HG03439 (cell line): ENCODE data around the gene MLIP.

ENCODE experiments used
- ATAC-seq: cut with Tn5 transposase; IDR thresholded peaks from one replicate; pipeline ENCODE4 v1.9.1; 2021; ENCODE audit warnings: mild to moderate bottlenecking, moderate library complexity; ENCODE audit not compliant: unreplicated experiment

The MLIP gene

DNA sequence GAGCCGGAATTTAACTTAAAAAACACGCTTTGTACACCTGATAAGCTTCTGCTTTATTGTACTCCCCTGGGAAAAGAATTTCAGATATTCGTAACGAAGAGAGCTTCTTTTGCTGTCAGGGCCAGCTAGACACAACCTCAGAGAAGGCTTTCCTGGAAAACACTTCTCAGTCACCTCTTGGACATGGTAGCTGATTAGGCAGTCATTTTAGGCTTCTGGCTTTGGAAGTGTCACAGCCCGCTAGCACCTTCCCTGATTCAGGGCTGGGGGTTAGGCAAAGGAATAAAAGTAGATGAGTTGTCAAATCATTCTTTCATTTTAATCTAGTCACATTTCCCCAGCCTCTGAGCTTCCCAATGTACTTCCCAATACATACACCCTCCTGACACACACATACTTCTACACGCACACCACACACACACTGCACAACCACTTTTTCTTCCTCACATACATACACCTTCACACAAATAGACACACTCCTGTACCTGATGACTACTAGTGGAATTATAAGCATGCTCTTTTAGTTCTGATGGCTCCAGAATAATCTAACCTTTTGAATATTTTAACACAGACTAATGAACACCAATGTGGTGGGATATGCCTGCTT lies 162.1 kb downstream of the MLIP start:
- no peak for ATAC-seq

DNA sequence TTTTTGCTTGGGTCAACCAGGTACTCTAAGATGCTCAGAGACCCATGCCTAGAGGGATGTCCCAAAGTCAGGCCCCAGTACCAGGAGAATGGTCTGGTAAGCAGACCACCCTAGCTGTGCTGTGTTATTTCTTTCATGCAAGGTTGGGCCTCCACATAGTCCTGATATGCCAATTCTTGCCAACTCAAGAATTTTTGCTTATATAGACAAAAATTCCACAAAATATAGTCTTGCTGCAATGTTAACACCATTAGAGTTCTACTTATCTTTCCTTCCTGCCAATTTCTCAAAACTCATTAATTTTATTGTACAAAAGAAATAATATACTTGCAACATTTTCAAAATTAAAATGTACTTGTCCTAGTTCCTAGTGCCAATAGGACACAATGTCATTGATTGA lies 163.1 kb downstream of the MLIP start:
- ATAC-seq, result no peak

DNA sequence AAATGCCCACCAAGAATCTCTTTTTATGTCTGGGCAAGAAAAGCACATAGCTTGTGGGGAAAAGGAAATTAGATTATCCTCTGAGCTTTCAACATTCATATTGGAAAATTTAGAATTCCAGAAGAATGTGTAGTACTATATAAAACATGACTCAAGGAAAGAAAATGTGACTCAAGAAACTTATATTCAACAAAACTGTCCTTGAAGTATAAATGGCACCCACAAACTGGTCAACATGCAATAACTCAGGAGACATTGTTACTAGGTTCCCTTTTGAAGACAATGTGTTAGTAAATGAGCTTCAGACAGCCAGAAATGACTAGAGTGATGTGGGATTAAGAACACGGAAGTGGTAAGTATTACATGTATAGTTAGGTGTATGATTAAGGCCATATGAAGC lies 170.9 kb downstream of the MLIP start:
- no peak for ATAC-seq

DNA sequence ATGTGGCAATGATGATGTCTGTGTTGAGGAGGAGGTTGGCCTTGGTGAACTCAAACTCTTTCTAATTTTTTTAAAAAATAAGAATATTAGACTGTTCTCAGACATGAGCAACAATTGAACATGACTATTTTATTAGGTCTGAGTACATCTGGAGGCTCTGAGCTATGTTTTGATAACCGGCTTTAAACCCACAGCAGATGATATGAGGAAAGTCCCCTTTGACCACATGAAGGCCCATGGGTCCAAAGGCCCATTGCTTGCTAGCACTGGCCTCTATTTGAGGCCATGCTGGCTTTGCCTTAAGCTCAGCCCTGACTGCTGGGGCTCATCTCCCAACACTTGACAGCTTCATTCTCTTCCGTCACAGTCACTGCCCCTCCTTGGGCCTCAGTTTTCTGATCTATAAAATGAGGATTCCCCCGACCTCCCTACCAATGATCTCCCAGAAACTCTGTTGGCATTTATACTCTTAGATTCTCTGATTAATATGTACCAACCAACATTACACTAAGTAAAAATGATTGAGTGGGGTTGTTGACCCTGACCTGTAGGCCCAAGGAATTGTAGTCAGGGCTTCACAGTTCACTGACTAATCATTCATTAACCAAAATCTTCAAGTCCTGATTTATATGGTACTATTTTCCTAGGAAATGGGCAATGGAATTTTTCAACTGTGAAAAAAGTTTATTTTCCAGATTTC lies 173.1 kb downstream of the MLIP start:
- no peak for ATAC-seq

DNA sequence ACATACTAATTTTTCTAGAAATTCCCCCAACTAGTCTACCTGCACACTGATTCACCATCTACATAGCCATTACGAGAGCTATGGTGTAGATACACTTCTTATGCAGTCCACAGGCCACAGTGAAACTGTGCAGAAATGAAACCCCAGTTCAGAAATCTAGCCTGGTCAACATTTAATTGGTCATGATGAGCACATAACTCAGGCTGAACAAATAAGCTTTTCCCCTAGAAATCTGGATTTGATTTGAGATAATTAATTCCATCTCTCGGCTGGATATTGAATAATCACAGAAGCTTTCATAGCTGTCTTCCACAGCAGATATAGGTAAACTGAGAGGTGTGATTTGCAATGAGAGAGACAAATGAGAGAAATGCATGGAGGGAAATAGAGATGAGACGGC lies 174.4 kb downstream of the MLIP start:
- no peak for ATAC-seq

DNA sequence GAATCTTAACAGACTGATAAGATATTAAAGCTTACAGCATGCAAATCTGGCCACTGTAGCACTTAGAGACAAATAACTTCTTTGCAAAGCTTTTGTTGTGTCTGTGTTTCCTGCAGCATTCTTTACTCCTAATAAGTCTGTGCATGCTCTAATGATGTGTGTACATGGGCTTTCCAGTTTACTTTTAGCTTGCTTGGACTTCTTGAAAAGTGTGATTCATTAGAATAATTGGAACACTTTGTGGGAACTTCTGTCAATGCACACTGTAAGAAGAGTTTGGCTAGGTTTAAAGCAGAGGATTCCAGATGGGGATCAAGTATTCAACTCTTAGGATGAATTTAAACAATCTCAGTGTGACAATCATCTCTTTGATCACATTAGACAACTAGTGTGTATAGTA lies 174.9 kb downstream of the MLIP start:
- no peak for ATAC-seq

DNA sequence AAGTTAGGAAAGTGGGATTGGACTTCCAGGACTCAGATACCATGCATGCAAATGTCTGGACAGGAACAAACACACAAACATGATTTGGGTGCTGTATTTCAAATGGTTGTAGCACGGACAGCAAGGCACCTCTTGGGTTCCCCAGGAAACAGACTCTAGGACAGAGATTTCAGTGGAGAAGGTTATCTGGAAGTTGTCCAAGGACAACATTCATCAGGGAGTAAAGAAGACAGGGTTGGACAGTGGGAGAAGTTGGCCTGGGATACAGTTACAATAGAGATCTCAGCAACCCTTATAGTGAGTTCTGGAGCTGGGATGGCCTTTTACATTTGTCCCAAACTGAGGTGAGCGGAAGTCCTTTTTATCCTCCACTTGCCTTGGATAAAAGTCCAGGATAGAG lies 177.2 kb downstream of the MLIP start:
- ATAC-seq, result no peak

DNA sequence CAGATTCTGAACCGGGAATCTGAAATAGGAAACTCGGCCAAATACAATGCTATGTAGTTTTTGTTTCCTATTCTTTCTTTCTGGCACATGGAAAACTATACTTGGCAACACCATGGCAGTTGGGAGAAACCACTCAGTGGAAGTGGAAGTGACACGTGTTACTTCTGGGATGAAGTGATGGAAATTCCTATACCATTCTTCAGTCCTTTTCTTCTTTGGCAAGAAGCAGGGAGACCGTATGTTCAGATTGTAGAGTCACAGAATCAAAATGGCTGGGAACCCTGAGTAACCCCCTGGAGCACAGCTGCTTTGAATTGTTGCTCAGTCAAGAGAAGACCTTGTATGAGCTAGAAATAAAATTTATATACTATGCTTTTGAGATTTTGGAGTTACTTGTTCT lies 178.2 kb downstream of the MLIP start:
- no peak for ATAC-seq

DNA sequence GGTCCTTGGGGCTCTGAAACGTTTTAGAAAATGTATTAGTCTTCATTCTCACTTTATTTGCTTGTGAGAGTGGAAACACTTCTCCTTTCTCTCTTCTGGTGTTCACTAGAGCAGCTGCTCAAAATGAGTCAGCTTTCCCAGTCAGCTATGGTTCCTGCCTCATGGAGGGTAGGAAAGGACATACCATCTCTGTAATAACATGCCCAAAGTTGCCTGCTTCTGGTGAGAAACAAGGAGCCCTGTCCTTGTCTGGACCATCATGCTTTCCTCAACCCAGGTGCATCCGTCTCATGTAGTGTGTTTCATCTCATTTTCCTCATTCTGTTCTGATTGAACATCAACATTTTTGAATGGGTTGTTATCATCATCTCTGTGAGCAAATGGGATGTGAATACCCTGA lies 179.9 kb downstream of the MLIP start:
- ATAC-seq, result peak; percentile 49

DNA sequence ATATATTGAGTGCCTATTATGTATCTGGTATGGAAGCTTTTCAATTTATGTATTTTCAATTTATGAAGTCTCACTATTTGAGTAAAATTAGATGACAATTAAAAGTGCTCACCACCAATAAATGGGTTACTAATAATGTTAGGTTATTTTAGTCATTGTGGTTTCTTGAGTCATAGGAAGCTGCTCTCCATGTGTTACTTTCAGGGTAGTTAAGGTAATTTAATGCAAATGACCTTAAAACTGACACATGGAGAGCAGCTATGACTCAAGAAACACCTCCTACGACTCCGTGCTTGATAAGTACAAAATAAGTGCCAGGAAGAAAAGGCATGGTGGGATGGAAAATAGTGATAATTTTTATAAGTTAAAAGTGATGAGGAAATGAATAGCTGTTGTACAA lies 180.5 kb downstream of the MLIP start:
- peak; percentile 96 for ATAC-seq

DNA sequence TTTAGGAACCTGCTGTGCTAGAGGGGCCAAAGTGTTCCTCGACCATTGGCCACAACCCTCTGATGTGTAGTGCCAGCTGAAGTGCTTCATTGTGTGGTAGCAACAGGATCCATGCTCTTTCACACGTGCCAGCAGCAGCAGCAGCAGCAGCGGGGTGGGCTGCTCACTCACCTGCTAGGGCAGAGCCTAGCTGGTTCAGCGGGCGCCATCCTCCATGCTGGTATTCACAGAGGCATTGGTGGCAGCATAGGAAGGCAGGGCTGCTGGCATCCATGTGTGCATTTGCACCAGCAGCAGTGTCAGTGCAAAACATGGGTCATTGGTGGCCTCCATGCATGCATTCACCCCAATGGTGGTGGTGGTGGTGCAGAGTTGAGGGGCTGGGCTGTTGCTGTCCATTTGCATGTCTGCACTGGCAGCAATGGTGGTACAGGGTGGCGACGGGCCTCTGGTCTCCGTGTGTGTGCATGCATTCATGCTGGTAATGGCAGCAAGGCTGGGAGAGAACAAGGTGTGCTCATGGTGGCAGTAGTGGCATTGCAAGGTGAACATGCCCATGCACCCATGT lies 183.8 kb downstream of the MLIP start:
- no peak for ATAC-seq

DNA sequence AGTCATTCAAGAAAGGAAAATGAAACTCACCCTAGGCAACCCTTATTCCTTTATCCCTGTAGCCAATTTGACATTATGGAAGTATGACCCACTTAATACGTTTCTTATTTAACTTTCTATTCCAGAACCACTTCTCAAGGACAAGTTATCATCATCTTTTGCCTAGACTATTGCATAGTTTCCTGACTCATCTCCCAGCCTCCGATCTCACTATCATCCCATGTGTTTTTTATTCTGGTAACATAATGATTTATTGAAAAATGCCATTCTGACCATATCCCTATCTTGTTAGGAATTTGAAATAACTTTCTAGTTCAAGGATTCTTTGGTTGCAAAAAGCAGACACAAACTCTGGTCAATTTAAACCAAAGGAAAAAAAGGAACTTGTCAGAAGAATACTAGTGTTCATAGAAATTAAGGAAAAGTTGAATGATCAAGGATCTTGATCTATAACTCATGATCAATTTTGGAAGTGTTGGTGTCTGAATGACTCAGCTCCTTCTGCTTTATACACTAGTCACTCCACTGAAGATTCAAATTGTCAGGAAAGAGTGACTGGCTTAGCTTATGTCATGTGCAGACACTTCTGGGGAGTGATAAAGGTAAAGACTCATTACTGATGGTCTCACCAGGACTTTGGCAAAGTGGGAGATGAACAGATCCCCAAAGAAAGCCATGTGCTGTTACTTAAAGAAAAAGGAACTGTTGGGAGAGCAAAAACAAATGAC lies 188.5 kb downstream of the MLIP start:
- no peak for ATAC-seq

DNA sequence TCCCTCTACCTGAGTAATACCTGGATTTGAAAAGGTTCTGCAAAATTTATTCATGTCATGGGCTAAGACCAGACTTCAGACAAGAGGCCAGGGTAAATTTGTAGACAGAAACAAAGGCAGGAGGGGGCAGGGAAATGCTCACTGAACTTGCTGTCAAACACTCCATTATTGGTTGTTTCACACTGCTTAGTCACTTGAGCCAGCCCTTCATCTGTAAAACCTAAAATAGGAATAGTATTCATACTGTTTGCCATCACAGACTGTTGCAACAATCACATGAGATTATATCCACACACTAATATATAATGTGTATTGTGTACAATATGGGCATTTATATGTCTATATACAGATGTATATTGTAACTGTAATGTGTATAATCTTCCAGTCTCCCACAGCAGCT lies 190.5 kb downstream of the MLIP start:
- ATAC-seq, result no peak

DNA sequence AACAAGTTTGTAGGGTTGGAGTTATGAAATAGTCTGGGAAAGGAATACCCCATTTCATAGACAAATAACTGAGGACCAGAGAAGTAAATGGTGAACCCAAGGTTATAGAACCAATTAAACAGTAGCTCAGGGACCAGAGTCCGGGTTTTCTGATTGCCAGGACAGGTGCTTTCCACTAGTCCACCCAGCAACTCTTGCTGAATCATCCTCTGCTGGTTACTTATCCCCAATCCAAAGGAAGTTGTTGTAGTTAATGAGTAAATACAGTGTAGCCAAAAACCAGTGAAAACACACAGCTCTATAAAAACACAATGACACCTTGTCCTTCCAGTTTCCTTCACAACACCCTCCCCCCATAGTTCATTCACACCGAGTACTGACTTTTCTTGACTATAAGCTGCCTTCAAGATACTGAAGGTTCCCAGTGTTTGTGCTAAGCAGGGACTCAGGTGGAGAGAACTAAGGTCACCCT lies 196.2 kb downstream of the MLIP start:
- no peak for ATAC-seq

DNA sequence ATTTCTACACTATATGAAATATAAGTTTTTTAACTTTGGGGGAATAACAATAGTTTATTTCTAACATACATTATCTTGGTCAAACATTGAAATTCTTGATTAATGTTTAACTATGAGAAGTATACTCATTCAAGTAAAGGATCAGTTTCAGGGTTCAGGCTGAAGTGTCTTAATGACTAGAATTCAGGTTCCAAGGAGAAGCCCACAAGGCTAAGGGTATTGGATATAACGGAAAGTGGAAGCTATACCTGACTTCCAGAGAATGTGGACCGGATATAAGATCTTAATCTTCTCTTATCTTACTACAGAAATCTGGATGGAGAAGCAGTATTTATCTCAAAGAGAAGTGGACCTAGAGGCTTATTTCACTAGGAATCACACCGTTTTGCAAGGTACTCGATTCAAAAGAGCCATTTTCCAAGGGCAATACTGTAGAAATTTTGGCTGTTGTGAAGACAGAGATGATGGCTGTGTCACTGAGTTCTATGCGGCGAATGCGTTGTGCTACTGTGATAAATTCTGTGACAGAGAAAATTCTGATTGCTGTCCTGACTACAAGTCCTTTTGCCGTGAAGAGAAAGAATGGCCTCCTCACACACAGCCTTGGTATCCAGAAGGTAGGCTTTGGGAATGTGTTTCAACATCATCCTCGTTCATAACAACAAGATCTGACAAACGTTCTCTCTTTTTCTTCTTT lies 197.2 kb downstream of the MLIP start, which contains the start of gene TINAG:
Gene TINAG (plus strand): TSS at position 153 of the 697 bp plus-strand sequence. CDS start 110 bp downstream, at position 263.
- no peak for ATAC-seq

DNA sequence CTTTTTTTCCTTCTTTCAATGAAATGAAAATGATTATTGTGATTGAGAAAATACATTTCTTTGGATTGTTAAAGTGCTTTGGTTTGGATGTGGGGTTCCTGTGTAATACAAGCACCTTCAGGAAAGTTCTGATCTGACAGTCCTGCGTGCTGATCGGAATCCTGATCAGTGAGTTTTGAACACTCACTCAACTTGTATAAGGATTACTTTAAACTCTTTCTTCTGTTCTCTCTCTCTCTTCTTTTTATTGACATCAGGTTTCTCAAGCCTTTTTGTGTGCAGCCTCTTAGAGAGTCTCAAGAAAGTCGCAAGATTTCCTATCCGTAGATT lies 197.7 kb downstream of the MLIP start:
- no peak for ATAC-seq

DNA sequence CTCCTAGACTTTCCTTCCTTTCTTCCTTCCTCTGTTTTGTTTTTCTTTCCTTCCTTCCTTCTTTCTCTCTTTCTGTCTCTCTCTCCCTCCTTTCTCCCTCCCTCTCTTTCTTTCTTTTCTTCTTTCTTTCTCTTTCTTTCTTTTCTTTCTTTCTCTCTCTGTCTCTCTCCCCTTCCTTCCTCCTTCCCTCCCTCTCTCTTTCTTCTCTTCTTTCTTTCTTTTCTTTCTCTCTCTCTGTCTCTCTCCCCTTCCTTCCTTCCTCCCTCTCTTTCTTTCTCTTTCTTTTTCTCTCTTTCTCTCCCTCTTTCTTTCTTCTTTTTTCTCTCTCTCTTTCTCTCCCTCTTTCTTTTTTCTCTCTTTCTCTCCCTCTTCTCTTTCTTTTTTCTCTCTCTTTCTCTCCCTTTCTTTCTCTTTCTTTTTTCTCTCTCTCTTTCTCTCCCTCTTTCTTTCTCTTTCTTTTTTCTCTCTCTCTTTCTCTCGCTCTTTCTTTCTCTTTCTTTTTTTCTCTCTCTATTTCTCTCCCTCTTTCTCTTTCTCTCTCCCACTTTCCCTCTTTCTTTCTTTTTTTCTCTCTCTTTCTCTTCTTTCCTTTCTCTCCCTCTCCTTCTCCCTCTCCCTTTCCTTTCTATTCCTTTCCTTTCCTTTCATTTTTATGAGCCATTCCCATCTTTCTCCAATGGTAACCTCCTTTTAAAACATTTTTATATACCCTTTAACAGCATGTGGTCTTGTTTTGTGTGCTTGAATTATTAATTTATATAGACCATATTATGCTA lies 199.3 kb downstream of the MLIP start:
- ATAC-seq, result no peak

DNA sequence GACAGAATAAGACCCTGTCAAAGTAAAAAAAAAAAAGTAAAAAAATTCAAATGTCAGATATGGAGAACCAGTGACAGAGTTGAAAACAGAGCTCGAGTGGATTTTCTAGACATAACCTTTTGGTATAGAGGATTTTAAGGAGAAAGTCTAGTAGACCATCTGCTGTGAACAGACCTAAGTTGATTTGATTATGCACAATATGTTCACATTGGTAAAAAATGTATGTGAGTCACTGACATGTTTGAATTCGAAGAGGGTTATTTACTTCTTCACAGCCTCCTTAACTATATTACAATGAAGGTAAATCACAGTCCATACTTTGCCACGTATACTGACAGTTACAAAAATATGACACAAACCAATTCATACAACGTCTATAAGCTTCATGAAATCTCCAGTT lies 204.4 kb downstream of the MLIP start:
- no peak for ATAC-seq
